Measurements from ENCODE around the gene EXOC1.

- no peak for TF ChIP-seq CTCF (IDR thresholded peaks at IDR 0.05; ENCODE audit: insufficient read depth, low read depth, low read length)
- no peak for TF ChIP-seq EZH2 (IDR thresholded peaks at IDR 0.05; ENCODE audit: insufficient read depth, low read length)
Measured at GRCh38 chr4:55807556-55807955, 45.9 kb upstream of the EXOC1 start.
